ENCODE data around the gene STYXL2. TPM values are rescaled to one million over a fixed set of nuclear protein-coding genes. Genes with fewer than 3 reads are reported as not detected.

The STYXL2 gene
- total and polyA plus RNA-seq, 2 donors (not counting 1 experiment from before 2014, with no cell fraction given): not detected

GRCh38 chr1:167077868-167078210 is 16.0 kb upstream of the STYXL2 start:
- no peaks in the 10 kb centered on the region for H3K9me3 ChIP-seq (ENCODE audit: control extremely low read depth in 1 of 3, control insufficient read depth in 2 of 3, insufficient read depth in 1 of 3, low read length in 2 of 3)
- no peaks in the 10 kb centered on the region for H3K9me3 Mint-ChIP-seq (ENCODE audit: insufficient read depth)
- no peak overlapping the region for H2AFZ ChIP-seq (ENCODE audit: insufficient read depth, low read depth, low read length, poor library complexity, severe bottlenecking)
- H3K27me3 ChIP-seq (replicated peaks in 1 of 4; ENCODE audit: control extremely low read depth in 1 of 4, control insufficient read depth in 3 of 4, insufficient read depth in 4 of 4, low read length in 3 of 4): peaks cover 0 to 9% (median 1%) of the 10 kb centered on the region in 4 experiments
- H3K4me1 ChIP-seq (ENCODE audit: control insufficient read depth in 2 of 2, insufficient read depth in 2 of 2, low read length in 2 of 2): no peaks in the 10 kb centered on the region
- no peak overlapping the region for H3K4me2 ChIP-seq (replicated peaks; ENCODE audit: low read depth, low read length, poor library complexity, severe bottlenecking)
- no peaks in the 10 kb centered on the region for H3K36me3 ChIP-seq (replicated peaks in 1 of 2; ENCODE audit: control extremely low read depth in 1 of 2, control insufficient read depth in 1 of 2, extremely low read depth in 1 of 2, insufficient read depth in 2 of 2, low read length in 1 of 2)
- H4K20me1 ChIP-seq (ENCODE audit: control insufficient read depth, insufficient read depth, low read length, poor library complexity, severe bottlenecking): no peaks in the 10 kb centered on the region
- H3K9ac ChIP-seq (ENCODE audit: low read length): no peak overlapping the region
- H3K27ac ChIP-seq (ENCODE audit: low read length in 2 of 2): no peak overlapping the region
- DNase-seq (no peak), ATAC-seq (ENCODE audit: low read depth) (no peak)
- ChIA-PET CTCF (interaction anchor here (0.8 to 2.4 kb wide), 3 partner anchors 11 to 265 kb away, joined by 3 to 5 read pairs (median 4); no protein-coding TSS in a partner anchor), POLR2A (no interaction called here)
- no peaks in the 10 kb centered on the region for H3K4me1 Mint-ChIP-seq
- intact Hi-C loops (cut with micrococcal nuclease): no loop called here
- no peak overlapping the region for H3K4me3 Mint-ChIP-seq
- no peak overlapping the region for H3K27ac Mint-ChIP-seq
- H3K27me3 Mint-ChIP-seq: peaks cover 32% of the 10 kb centered on the region
- no peak for TF ChIP-seq CTCF (IDR thresholded peaks at IDR 0.05)
- no peak for TF ChIP-seq EZH2 (IDR thresholded peaks at IDR 0.05; ENCODE audit: borderline replicate concordance, insufficient read depth, low read depth, low read length, poor library complexity, severe bottlenecking)
- H3K79me2 ChIP-seq (ENCODE audit: control insufficient read depth, insufficient read depth, low read length): no peaks in the 10 kb centered on the region
- H3K4me3 ChIP-seq (ENCODE audit: control extremely low read depth in 1 of 5, extremely low read depth in 1 of 5, insufficient read depth in 1 of 5, low read depth in 2 of 5, low read length in 4 of 5): no peak overlapping the region

- DNase-seq (no peak), ATAC-seq (ENCODE audit: low read depth) (no peak)
- H3K9ac ChIP-seq (ENCODE audit: low read length): no peak overlapping the region
- H3K4me3 ChIP-seq (ENCODE audit: control extremely low read depth in 1 of 5, extremely low read depth in 1 of 5, insufficient read depth in 1 of 5, low read depth in 2 of 5, low read length in 4 of 5): no peak overlapping the region
- Mint-ChIP-seq H3K4me1 (no peaks in the 10 kb centered on the region), H3K27ac (no peak overlapping the region), H3K4me3 (no peak overlapping the region), H3K9me3 (ENCODE audit: insufficient read depth) (no peaks in the 10 kb centered on the region), H3K27me3 (peaks cover 22% of the 10 kb centered on the region)
- POLR2A ChIA-PET: interaction anchor here (0.5 kb wide), 1 partner anchor 35 kb away, joined by 5 read pairs; no protein-coding TSS in a partner anchor
- no peaks in the 10 kb centered on the region for H3K36me3 ChIP-seq (replicated peaks in 1 of 2; ENCODE audit: control extremely low read depth in 1 of 2, control insufficient read depth in 1 of 2, extremely low read depth in 1 of 2, insufficient read depth in 2 of 2, low read length in 1 of 2)
- intact Hi-C loops (cut with micrococcal nuclease): no loop called here
- no peaks in the 10 kb centered on the region for H3K4me1 ChIP-seq (ENCODE audit: control insufficient read depth in 2 of 2, insufficient read depth in 2 of 2, low read length in 2 of 2)
- 94% methylated on average over 4 of the region's 8 CpGs for WGBS (ENCODE audit: insufficient coverage)
- H3K4me2 ChIP-seq (replicated peaks; ENCODE audit: low read depth, low read length, poor library complexity, severe bottlenecking): no peak overlapping the region
- H3K27ac ChIP-seq (ENCODE audit: low read length in 2 of 2): no peak overlapping the region
- TF ChIP-seq EZH2 (IDR thresholded peaks at IDR 0.05; ENCODE audit: borderline replicate concordance, insufficient read depth, low read depth, low read length, poor library complexity, severe bottlenecking) (no peak), CTCF (IDR thresholded peaks at IDR 0.05) (no peak)
- no peaks in the 10 kb centered on the region for H4K20me1 ChIP-seq (ENCODE audit: control insufficient read depth, insufficient read depth, low read length, poor library complexity, severe bottlenecking)
- H3K27me3 ChIP-seq (replicated peaks in 1 of 4; ENCODE audit: control extremely low read depth in 1 of 4, control insufficient read depth in 3 of 4, insufficient read depth in 4 of 4, low read length in 3 of 4): peaks cover 0 to 5% (median 1%) of the 10 kb centered on the region in 4 experiments
- no peak overlapping the region for H2AFZ ChIP-seq (ENCODE audit: insufficient read depth, low read depth, low read length, poor library complexity, severe bottlenecking)
- no peaks in the 10 kb centered on the region for H3K79me2 ChIP-seq (ENCODE audit: control insufficient read depth, insufficient read depth, low read length)
- CTCF ChIA-PET: interaction anchor here (0.6 to 1.2 kb wide), 2 partner anchors 39 to 171 kb away, joined by 3 read pairs; no protein-coding TSS in a partner anchor
- no peaks in the 10 kb centered on the region for H3K9me3 ChIP-seq (ENCODE audit: control extremely low read depth in 1 of 3, control insufficient read depth in 2 of 3, insufficient read depth in 1 of 3, low read length in 2 of 3)
Observed at GRCh38 chr1:167081594-167082156, 12.2 kb upstream of the STYXL2 start.

All from B cell (primary cell).